LNCaP clone FGC (cell line): ENCODE measurements around the gene CD52.

Source experiments
- DNase-seq: peaks from one replicate; pipeline ENCODE4 v3.0.0-alpha.2; 2011; ENCODE audit warnings: low read depth
- H3K4me3 ChIP-seq: 2 replicates; pipeline ENCODE4 v1.5.1; 2011; ENCODE audit warnings: mild to moderate bottlenecking, low read depth, low read length, control low read depth
- TF ChIP-seq, protein P1 (sequence below): IDR thresholded peaks from 2 replicates; pipeline ENCODE4 v1.5.1; 2012; ENCODE audit warnings: mild to moderate bottlenecking; ENCODE audit not compliant: control insufficient read depth, insufficient read depth; ENCODE audit errors: extremely low read depth

Gene CD52

GRCh38 chr1:26285366-26286063 lies 32.2 kb upstream of the CD52 start:
- TF ChIP-seq, protein P1, sequence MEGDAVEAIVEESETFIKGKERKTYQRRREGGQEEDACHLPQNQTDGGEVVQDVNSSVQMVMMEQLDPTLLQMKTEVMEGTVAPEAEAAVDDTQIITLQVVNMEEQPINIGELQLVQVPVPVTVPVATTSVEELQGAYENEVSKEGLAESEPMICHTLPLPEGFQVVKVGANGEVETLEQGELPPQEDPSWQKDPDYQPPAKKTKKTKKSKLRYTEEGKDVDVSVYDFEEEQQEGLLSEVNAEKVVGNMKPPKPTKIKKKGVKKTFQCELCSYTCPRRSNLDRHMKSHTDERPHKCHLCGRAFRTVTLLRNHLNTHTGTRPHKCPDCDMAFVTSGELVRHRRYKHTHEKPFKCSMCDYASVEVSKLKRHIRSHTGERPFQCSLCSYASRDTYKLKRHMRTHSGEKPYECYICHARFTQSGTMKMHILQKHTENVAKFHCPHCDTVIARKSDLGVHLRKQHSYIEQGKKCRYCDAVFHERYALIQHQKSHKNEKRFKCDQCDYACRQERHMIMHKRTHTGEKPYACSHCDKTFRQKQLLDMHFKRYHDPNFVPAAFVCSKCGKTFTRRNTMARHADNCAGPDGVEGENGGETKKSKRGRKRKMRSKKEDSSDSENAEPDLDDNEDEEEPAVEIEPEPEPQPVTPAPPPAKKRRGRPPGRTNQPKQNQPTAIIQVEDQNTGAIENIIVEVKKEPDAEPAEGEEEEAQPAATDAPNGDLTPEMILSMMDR = no peak
- no peak overlapping the region for H3K4me3 ChIP-seq
- DNase-seq = no peak

DNA sequence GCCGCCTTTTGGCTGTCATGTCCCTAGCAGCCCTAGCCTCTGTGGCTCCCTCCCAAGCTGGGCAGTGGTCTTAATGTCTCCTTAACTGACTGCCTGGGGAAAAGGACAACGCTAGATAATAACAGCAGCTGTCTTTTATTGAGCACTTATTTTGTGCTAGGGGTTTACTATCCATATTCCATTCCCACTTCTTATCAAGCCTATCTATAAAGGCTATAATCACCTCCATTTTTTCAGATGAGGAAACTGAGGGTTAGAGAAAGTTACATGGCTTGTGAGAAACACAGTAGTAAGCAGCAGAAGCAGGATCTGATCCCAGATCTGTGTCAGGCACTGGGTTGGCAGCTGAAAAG lies 31.7 kb upstream of the CD52 start:
- DNase-seq = no peak
- TF ChIP-seq, protein P1 = no peak
- H3K4me3 ChIP-seq = no peak overlapping the region

- TF ChIP-seq, protein P1 = no peak
- no peak overlapping the region for H3K4me3 ChIP-seq
- DNase-seq = no peak
Measured at GRCh38 chr1:26287033-26287711, 30.6 kb upstream of the CD52 start.

GRCh38 chr1:26287811-26288210 lies 29.9 kb upstream of the CD52 start:
- DNase-seq = no peak
- H3K4me3 ChIP-seq = no peak overlapping the region
- TF ChIP-seq, protein P1 = no peak

GRCh38 chr1:26288311-26288941 lies 29.3 kb upstream of the CD52 start:
- TF ChIP-seq, protein P1 = no peak
- no peak overlapping the region for H3K4me3 ChIP-seq
- no peak for DNase-seq

DNA sequence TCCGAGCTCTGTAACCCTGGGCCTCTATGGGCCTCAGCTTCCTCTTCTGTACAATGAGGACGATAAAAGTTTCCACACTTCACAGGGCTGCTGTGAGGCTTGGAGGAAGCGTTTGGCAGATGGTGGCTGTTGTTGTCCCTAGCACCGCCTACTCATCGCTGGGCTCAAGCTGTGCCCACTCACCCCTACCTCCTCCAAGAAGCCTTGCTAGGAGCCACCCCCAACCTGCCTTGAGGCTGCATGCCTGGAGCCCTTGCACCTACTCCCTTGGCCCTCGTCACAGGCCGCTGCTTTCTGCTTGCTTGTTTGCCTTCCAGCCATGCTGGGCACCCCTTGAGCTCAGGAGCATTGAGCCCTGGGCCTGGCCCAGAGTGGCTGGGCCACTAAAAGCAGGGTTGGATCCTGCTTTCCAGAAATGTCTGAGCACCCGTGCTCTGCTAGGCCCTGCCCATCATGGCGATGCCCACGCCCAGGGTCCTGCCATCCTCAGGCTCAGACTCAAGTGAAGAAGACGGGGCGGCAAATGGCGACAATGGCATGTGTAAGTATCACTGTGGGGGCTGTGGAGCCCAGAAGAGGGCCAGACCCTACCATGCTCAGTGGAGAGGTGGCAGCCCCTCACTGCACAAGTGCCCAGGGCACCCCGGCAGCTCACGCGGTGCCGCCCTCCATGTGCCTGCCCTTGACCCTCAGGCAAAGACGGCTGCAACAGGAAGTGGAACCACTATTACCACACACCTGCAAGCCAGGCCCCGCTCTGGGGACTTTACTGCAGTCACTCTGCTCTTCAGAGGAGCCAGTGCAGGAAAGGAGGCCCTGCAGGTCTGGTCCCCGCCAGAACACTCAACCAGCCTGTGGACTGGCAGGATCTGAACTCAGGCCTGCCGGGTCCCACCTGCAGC lies 28.3 kb upstream of the CD52 start:
- TF ChIP-seq, protein P1 = no peak
- DNase-seq = no peak
- H3K4me3 ChIP-seq = no peak overlapping the region
